Colonic mucosa (tissue), 4 donors: Measurements from ENCODE around the gene MORC3. TPM values are rescaled to one million over a fixed set of nuclear protein-coding genes. Genes with fewer than 3 reads are reported as not detected.

Source experiments
- DNase-seq: peaks from one replicate; pipeline ENCODE4 v3.0.0-alpha.2; 2020
- H3K27ac ChIP-seq: fragments of 200-600 bp; one replicate; pipeline ENCODE4 v1.8.0; 2021
- H3K27me3 ChIP-seq: fragments of 200-600 bp; one replicate; pipeline ENCODE4 v1.8.0; 2021
- H3K36me3 ChIP-seq: fragments of 200-600 bp; one replicate; pipeline ENCODE4 v1.8.0; 2021
- H3K4me1 ChIP-seq: fragments of 200-600 bp; one replicate; pipeline ENCODE4 v1.8.0; 2021; ENCODE audit warnings: mild to moderate bottlenecking
- H3K4me3 ChIP-seq: fragments of 200-600 bp; one replicate; pipeline ENCODE4 v1.8.0; 2021
- H3K9ac ChIP-seq, 2 donors: one replicate each; pipeline ENCODE4 v1.7.0; 2013; ENCODE audit warnings: control low read depth in 2 of 2, low read depth in 2 of 2, low read length in 2 of 2
- H3K9me3 ChIP-seq: fragments of 200-600 bp; one replicate; pipeline ENCODE4 v1.8.0; 2021
- intact Hi-C: fragments of 100-400 bp; cut with DNase I; formaldehyde crosslinking; loops from one replicate; pipeline ENCODE4 v1.14.1; 2022
- total RNA-seq, 2 donors: library from RNA; stranded (reverse); fragmentation: NEBNext Ultra II Directional in 1 of 2; extraction: Animal tissue kit (Norgen Biotek cat#: 25700) in 1 of 2; gene quantifications; one replicate each; pipeline ENCODE4 v1.2.1, GENCODE V29; 2021
- TF ChIP-seq, protein P1 (sequence below): fragments of 200-600 bp; IDR thresholded peaks from one replicate; pipeline ENCODE4 v1.8.0; 2022; ENCODE audit warnings: antibody characterized with exemption, mild to moderate bottlenecking
- donor health status: healthy.
- donor health status: DM: no; HTN: no; CAD: no.
- donor health status: DM: no; HTN: no; CAD: no.

The MORC3 gene
- total RNA-seq, 2 donors from 2014 or later = 18.5 to 28.9 TPM

DNA sequence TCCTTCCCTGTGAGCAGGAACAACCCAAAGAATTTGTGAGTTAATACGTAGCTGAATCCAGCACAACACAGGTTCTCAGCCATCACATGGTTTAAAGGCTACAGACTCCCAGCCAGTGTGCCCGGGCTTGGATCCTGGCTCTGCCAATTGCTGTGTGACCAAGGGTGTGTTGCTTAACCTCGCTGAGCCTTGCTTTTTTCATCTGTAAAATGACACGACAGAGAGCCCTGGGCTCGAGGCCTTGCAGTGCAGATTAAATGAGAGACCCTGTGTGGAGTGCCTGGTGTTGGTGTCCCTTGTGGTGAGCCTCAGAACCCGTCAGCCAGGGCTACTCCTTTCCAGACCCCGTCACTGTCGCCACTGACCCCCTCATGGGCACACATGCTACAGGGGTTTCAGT lies 104.6 kb downstream of the MORC3 start:
- Histone ChIP-seq H3K9me3 (no peaks in the 10 kb centered on the region), H3K4me3 (no peak overlapping the region), H3K9ac (no peak overlapping the region), H3K4me1 (no peaks in the 10 kb centered on the region), H3K27ac (no peak overlapping the region), H3K36me3 (no peaks in the 10 kb centered on the region), H3K27me3 (no peaks in the 10 kb centered on the region)
- intact Hi-C loops = loop anchor here (5.0 to 10.0 kb wide), 2 partner anchors 163 to 500 kb away; no protein-coding TSS in a partner anchor
- DNase-seq = no peak
- TF ChIP-seq, protein P1, sequence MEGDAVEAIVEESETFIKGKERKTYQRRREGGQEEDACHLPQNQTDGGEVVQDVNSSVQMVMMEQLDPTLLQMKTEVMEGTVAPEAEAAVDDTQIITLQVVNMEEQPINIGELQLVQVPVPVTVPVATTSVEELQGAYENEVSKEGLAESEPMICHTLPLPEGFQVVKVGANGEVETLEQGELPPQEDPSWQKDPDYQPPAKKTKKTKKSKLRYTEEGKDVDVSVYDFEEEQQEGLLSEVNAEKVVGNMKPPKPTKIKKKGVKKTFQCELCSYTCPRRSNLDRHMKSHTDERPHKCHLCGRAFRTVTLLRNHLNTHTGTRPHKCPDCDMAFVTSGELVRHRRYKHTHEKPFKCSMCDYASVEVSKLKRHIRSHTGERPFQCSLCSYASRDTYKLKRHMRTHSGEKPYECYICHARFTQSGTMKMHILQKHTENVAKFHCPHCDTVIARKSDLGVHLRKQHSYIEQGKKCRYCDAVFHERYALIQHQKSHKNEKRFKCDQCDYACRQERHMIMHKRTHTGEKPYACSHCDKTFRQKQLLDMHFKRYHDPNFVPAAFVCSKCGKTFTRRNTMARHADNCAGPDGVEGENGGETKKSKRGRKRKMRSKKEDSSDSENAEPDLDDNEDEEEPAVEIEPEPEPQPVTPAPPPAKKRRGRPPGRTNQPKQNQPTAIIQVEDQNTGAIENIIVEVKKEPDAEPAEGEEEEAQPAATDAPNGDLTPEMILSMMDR = no peak

DNA sequence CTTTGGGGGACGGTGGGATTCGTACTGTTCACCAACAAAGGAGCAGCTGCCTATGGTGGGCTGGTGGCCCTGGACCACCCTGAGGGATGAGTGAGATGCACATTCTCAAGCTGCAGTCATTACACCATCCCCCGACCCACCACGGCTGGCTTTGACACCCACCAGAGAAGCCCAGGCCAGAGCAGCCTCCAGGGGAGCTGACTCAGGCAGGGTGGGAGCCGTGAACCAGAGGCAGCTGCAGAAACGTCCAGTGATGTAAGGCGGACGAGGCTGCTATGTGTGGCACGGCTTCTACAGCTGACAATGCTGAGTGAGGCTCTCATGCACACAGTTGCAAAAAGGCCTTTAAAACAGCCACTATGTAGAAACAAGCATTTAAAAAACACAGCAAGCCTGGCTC lies 105.3 kb downstream of the MORC3 start:
- Histone ChIP-seq H3K27ac (no peak overlapping the region), H3K9me3 (no peaks in the 10 kb centered on the region), H3K4me1 (no peaks in the 10 kb centered on the region), H3K36me3 (no peaks in the 10 kb centered on the region), H3K9ac (no peak overlapping the region), H3K27me3 (no peaks in the 10 kb centered on the region), H3K4me3 (no peak overlapping the region)
- TF ChIP-seq, protein P1 = no peak
- intact Hi-C loops = loop anchor here (10.0 kb wide), 1 partner anchor 500 kb away; no protein-coding TSS in a partner anchor
- DNase-seq = no peak

Other genes with a start within 250 kb of the MORC3 start
- gene CBR3, start 185.1 kb upstream of the MORC3 start, total RNA-seq = 1 to 10 TPM; 2.2 TPM
- gene DOP1B, start 163.4 kb upstream of the MORC3 start, total RNA-seq = 10 to 100 TPM; 72.5 to 78.8 TPM
- 10 to 100 TPM in 1 of 2 donors, 1 to 10 TPM in 1; 2.5 to 12.0 TPM for gene CHAF1B, start 65.2 kb downstream of the MORC3 start, total RNA-seq
- gene CLDN14, start 159.9 kb downstream of the MORC3 start, total RNA-seq = under 1 TPM in 1 of 2 donors, not detected in 1; 0.17 TPM